GM23248 (cell line): ENCODE measurements around the gene PTPRN2.

Source experiments
- EZH2 ChIP-seq: fragments of 200-600 bp; sonication (generic); IDR thresholded peaks from 2 replicates; pipeline ENCODE4 v1.6.1; 2018; ENCODE audit warnings: antibody characterized with exemption, mild to moderate bottlenecking; ENCODE audit not compliant: insufficient read depth, poor library complexity, severe bottlenecking
- EZH2phosphoT487 ChIP-seq: fragments of 200-600 bp; sonication (generic); IDR thresholded peaks from 2 replicates; pipeline ENCODE4 v1.6.1; 2018; ENCODE audit warnings: antibody characterized with exemption, moderate library complexity, mild to moderate bottlenecking, low read depth; ENCODE audit not compliant: insufficient read depth

- TF ChIP-seq EZH2 = no peak
- no peak for TF ChIP-seq EZH2phosphoT487
Measured at GRCh38 chr7:158398750-158399149, 188.9 kb downstream of the PTPRN2 start.
